ENCODE measurements around the gene THRAP3. TPM values are rescaled to one million over a fixed set of nuclear protein-coding genes. Genes with fewer than 3 reads are reported as not detected.

The THRAP3 gene
- total RNA-seq, 1 experiment from 2014 or later: 160 TPM

DNA sequence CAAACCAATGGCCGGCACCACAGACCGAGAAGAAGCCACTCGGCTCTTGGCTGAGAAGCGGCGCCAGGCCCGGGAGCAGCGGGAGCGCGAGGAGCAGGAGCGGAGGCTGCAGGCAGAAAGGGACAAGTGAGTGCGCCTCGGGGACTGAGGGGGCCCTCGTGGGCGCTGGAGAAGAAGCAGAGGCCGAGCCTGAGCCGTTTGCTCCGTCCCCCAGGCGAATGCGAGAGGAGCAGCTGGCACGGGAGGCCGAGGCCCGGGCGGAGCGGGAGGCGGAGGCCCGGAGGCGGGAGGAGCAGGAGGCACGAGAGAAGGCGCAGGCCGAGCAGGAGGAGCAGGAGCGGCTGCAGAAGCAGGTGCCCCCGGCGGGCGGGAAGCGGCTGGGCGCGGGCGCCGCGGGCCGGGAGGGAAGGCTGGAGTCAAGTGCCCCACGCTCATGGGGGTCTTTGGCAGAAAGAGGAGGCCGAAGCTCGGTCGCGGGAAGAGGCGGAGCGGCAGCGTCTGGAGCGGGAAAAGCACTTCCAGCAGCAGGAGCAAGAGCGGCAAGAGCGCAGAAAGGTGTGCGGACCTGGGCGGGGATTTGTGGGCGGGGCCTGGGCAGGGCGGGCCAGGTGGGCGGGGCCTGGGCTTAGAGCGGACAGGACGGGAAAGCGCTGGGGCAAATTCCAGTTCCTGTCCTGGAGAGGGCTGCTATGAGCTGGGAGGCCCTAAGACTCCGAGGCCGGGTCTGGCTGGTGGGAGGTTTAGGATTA is 45.6 kb upstream of the THRAP3 start (continued):
- 0 out of 2 replicates have a peak, but pooled peaks have one; percentile 17 for TF ChIP-seq ZNF416 (CRISPR knock-in tag; IDR thresholded peaks at IDR 0.05)

DNA sequence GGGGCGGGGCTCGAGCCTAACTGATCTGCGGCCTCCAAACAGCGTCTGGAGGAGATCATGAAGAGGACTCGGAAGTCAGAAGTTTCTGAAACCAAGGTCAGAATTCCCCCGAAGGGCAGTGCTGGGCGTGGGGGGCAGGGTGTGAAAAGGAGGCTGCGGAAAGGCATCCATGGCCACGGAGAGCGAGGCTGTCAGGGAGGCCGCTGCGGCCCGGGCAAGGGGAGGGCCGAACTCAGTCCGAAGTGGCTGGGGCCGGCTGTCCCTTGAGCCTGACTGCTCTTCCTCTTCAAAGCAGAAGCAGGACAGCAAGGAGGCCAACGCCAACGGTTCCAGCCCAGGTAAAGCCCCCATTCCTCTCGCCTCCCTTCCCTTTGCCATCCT is 45.0 kb upstream of the THRAP3 start:
- CTCF ChIA-PET: interaction anchor here (0.8 to 1.9 kb wide), 14 partner anchors 9 to 190 kb away, joined by 3 to 27 read pairs (median 4); partner anchors contain the start of genes MAP7D1, SH3D21, THRAP3 and TRAPPC3

More for the DNA sequence above, 45.0 kb upstream of the THRAP3 start:
- Mint-ChIP-seq H3K4me1 (peaks cover 32% of the 10 kb centered on the region), H3K27me3 (ENCODE audit: low read depth) (no peaks in the 10 kb centered on the region), H3K27ac (peak overlapping the region; percentile 96), H3K36me3 (peaks cover 18% of the 10 kb centered on the region), H3K9me3 (no peaks in the 10 kb centered on the region), H3K4me3 (peak overlapping the region; percentile 71)
- ATAC-seq: no peak
- TF ChIP-seq, protein P1, sequence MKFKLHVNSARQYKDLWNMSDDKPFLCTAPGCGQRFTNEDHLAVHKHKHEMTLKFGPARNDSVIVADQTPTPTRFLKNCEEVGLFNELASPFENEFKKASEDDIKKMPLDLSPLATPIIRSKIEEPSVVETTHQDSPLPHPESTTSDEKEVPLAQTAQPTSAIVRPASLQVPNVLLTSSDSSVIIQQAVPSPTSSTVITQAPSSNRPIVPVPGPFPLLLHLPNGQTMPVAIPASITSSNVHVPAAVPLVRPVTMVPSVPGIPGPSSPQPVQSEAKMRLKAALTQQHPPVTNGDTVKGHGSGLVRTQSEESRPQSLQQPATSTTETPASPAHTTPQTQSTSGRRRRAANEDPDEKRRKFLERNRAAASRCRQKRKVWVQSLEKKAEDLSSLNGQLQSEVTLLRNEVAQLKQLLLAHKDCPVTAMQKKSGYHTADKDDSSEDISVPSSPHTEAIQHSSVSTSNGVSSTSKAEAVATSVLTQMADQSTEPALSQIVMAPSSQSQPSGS (CRISPR knock-in tag; IDR thresholded peaks at IDR 0.05; ENCODE audit: borderline replicate concordance, low read depth): no peak
- TF ChIP-seq, protein P2, sequence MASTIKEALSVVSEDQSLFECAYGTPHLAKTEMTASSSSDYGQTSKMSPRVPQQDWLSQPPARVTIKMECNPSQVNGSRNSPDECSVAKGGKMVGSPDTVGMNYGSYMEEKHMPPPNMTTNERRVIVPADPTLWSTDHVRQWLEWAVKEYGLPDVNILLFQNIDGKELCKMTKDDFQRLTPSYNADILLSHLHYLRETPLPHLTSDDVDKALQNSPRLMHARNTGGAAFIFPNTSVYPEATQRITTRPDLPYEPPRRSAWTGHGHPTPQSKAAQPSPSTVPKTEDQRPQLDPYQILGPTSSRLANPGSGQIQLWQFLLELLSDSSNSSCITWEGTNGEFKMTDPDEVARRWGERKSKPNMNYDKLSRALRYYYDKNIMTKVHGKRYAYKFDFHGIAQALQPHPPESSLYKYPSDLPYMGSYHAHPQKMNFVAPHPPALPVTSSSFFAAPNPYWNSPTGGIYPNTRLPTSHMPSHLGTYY (CRISPR knock-in tag; IDR thresholded peaks at IDR 0.05): no peak
- TF ChIP-seq, protein P3, sequence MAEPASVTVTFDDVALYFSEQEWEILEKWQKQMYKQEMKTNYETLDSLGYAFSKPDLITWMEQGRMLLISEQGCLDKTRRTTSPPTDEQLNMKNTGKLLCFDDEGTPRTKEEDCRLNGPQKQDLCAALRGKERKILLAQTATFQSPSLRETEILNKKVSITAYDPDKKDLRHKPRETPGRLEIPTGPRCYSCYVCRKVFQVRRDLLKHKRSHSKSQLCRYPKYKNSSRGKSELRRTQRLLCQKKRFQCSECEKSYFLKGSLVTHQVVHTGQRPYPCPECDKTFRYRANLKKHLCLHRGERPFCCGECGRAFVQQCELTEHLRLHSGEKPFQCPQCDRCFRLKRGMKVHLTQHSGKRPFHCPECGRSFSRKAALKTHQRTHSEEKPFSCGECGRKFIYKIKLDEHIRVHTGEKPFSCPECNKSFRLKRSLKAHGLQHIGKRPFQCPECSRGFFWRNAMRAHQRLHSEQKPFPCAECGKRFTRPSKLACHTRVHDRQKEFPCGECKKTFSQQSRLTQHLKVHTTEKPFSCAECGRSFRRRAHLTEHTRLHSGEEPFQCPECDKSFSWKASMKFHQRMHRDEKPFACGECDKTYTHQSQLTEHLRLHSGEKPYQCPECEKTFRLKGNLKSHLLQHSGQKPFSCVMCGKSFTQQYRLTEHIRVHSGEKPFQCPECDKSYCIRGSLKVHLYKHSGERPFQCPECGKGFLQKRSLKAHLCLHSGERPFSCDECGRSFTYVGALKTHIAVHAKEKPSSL (CRISPR knock-in tag; conservative IDR thresholded peaks at IDR 0.05): no peak
- TF ChIP-seq, protein P4, sequence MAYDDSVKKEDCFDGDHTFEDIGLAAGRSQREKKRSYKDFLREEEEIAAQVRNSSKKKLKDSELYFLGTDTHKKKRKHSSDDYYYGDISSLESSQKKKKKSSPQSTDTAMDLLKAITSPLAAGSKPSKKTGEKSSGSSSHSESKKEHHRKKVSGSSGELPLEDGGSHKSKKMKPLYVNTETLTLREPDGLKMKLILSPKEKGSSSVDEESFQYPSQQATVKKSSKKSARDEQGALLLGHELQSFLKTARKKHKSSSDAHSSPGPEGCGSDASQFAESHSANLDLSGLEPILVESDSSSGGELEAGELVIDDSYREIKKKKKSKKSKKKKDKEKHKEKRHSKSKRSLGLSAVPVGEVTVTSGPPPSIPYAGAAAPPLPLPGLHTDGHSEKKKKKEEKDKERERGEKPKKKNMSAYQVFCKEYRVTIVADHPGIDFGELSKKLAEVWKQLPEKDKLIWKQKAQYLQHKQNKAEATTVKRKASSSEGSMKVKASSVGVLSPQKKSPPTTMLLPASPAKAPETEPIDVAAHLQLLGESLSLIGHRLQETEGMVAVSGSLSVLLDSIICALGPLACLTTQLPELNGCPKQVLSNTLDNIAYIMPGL (CRISPR knock-in tag; IDR thresholded peaks at IDR 0.05): no peak
- TF ChIP-seq, protein P5, sequence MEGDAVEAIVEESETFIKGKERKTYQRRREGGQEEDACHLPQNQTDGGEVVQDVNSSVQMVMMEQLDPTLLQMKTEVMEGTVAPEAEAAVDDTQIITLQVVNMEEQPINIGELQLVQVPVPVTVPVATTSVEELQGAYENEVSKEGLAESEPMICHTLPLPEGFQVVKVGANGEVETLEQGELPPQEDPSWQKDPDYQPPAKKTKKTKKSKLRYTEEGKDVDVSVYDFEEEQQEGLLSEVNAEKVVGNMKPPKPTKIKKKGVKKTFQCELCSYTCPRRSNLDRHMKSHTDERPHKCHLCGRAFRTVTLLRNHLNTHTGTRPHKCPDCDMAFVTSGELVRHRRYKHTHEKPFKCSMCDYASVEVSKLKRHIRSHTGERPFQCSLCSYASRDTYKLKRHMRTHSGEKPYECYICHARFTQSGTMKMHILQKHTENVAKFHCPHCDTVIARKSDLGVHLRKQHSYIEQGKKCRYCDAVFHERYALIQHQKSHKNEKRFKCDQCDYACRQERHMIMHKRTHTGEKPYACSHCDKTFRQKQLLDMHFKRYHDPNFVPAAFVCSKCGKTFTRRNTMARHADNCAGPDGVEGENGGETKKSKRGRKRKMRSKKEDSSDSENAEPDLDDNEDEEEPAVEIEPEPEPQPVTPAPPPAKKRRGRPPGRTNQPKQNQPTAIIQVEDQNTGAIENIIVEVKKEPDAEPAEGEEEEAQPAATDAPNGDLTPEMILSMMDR (IDR thresholded peaks at IDR 0.05): no peak
- TF ChIP-seq NR1H2 (CRISPR knock-in tag; IDR thresholded peaks at IDR 0.05): no peak
- TF ChIP-seq SOX15 (CRISPR knock-in tag; IDR thresholded peaks at IDR 0.05): no peak
- TF ChIP-seq SMAD3 (CRISPR knock-in tag; IDR thresholded peaks at IDR 0.05; ENCODE audit: borderline replicate concordance): no peak
- TF ChIP-seq, protein P6, sequence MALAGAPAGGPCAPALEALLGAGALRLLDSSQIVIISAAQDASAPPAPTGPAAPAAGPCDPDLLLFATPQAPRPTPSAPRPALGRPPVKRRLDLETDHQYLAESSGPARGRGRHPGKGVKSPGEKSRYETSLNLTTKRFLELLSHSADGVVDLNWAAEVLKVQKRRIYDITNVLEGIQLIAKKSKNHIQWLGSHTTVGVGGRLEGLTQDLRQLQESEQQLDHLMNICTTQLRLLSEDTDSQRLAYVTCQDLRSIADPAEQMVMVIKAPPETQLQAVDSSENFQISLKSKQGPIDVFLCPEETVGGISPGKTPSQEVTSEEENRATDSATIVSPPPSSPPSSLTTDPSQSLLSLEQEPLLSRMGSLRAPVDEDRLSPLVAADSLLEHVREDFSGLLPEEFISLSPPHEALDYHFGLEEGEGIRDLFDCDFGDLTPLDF (CRISPR knock-in tag; IDR thresholded peaks at IDR 0.05): no peak
- no peak for TF ChIP-seq KAT7 (CRISPR knock-in tag; IDR thresholded peaks at IDR 0.05; ENCODE audit: borderline replicate concordance)
- TF ChIP-seq NFATC4 (CRISPR knock-in tag; IDR thresholded peaks at IDR 0.05): no peak
- no peak for TF ChIP-seq NR2C2 (CRISPR knock-in tag; IDR thresholded peaks at IDR 0.05)
- TF ChIP-seq CBFB (CRISPR knock-in tag; IDR thresholded peaks at IDR 0.05; ENCODE audit: low read depth): no peak
- TF ChIP-seq ZNF396 (CRISPR knock-in tag; IDR thresholded peaks at IDR 0.05; ENCODE audit: borderline replicate concordance): no peak
- TF ChIP-seq NR3C1 (CRISPR knock-in tag; conservative IDR thresholded peaks at IDR 0.05; ENCODE audit: low read depth): no peak
- no peak for TF ChIP-seq FOXP1 (CRISPR knock-in tag; IDR thresholded peaks at IDR 0.05; ENCODE audit: borderline replicate concordance)
- TF ChIP-seq EMX1 (CRISPR knock-in tag; IDR thresholded peaks at IDR 0.05): no peak
- POLR2A ChIA-PET: interaction anchor here (0.5 to 3.0 kb wide), 10 partner anchors 9 to 345 kb away, joined by 3 to 24 read pairs (median 8); partner anchors contain the start of genes SH3D21, THRAP3 and TRAPPC3
- no peak for DNase-seq (ENCODE audit: low spot score)
